GM21360 (cell line): ENCODE measurements around the gene BICD1.

ENCODE experiments used
- ATAC-seq: cut with Tn5 transposase; IDR thresholded peaks from one replicate; pipeline ENCODE4 v1.9.1; 2021; ENCODE audit warnings: mild to moderate bottlenecking, moderate library complexity; ENCODE audit not compliant: unreplicated experiment

The BICD1 gene

DNA sequence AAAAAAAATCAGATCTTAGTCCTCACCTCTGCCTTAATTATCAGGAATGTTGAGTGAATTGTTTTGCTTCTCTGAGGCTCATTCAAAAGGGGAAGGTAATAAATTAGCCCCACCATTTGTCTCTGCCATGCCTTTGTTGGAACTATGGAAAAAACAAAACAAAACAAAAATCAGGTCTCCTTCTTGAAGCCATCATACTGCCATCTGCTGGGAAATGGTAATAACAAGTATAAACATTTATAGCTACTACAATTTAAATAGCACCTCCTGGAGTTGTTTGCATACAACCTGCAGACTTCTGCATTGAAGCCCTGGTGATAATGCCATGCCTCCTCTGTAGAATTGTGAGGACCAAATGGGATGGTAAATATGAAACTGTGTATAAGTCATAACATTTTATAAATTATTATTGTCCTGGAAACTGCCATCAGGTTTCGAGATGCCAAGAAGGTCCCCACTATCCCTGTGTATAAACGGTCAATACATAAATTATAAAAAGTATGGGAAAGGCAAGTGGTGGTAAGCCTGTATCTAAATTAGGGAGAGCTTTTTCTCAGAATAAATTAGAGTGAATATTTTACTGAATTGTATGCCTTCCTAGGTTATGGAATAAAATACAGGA, 205.5 kb downstream of the BICD1 start:
- no peak for ATAC-seq

DNA sequence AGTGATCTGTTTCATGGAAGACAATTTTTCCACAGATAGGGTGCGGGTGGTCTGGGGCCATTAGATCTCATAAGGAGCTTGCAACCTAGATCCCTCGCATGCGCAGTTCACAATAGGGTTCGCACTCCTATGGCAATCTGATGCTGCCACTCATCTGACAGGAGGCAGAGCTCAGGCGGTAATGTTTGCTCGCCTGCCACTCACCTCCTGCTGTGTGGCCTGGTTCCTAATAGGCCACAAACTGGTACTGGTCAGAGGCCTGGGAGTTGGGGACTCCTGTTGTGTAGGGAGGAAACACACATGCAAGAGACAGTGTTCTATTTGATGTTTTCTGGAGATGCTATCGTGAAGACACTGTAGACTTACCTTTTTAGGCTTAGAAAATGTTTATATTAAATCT, 215.7 kb downstream of the BICD1 start:
- no peak for ATAC-seq

DNA sequence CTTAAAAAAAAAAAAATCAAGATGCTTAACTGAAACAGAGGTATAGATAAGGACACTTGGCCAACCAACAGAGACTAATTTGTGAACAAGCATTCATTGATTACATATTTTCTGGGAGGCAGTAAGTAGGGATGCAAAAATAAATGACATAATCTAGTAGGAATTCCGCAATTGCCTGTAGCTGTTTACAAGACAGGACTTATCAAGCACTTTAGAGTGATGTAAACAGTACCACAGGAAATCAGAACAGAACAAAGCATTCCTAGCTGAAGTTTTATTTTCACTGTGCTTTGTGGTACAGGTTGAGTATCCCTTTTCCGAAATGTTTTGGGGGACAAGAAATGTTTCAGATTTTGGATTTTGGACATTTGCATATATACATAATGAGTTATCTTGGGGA, 224.5 kb downstream of the BICD1 start:
- ATAC-seq = no peak

DNA sequence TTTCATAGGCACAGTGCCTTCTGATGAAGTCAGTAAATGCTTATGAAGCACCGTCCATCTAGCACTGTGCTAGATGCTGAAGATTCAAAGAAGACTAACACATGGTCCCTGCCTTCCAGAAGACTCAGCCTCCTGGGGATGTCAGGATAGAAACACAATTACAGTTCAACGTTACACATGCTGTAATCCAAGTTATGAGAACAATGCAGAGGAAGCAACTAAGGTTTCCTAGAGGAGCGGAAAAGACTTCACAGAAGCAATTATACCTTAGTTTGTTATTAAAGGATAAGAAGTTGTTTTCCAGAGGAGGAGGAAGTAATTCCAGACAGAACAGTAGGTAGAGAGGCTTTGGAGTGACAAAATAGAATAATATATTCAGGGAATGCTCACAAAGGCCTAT, 225.8 kb downstream of the BICD1 start:
- no peak for ATAC-seq

DNA sequence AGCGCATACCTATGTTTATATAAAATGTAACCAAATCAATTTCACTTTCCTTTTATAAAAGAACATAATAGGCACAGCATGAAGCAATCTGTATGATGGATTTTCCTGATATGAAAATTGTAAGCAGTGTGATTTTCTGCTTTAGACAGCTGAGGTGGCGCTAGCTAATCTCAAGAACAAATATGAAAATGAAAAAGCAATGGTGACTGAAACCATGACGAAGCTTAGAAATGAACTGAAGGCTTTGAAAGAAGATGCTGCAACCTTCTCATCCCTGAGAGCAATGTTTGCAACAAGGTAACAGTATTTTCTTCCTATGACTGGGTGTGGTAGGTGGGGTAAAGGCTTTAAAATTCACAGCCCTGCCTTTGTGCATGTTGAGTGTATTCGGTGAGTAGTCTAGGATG, 227.7 kb downstream of the BICD1 start:
- no peak for ATAC-seq

DNA sequence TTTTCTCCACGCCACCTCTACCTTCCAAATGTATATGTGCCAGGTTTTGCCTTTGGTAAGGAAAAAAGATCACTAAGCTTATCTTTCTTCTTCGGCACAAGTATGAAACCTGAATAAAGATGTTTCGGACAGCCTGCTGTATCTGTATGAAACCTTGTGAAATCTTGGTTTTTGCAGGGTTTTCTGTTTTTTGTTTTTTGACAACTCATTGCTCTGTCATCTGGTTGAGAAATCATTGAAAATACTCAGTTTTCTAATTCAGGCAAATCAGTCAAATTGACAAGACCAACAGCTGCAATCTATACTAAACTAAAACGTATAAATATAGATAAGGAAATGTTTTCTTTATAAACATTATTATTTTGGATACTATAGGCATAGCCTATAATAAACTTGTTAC, 229.6 kb downstream of the BICD1 start:
- ATAC-seq = no peak

DNA sequence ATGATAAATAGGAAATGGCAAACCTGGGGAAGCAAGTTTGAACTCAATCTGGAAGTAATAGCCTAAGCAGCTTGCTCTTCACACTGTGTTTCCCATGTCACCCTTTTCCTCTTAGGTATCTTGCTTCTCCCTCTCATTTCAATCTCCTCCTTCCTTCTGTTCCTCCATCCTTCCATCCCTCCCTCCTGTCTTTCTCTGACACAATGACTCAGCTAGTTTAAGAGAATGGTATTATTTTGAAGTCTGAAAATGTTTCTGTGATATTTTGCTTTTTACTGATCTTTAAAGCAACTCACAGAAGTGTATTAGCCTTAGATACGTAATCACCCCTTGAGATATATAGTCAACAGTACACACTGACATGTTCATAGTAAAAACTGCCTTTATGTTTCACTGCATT, 236.8 kb downstream of the BICD1 start:
- no peak for ATAC-seq

DNA sequence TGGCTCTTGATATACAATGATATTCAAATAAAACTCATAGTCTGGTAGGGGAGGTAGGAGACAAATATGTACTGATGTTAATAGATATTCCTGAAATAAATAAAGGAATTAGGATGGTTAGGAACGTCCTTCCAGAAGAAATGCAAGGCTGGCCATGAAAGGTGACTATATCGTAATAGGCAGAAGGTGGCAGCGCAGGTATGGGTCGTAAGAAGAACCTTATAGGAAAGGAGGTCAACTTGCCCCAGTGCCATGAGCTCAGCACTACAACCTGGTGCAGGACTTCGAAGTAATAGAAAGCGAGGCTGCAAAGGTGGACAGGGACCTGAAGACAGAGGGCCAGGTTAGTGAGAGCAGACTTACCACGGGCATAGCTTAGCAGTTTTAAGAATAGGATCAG, 237.4 kb downstream of the BICD1 start:
- ATAC-seq = no peak

DNA sequence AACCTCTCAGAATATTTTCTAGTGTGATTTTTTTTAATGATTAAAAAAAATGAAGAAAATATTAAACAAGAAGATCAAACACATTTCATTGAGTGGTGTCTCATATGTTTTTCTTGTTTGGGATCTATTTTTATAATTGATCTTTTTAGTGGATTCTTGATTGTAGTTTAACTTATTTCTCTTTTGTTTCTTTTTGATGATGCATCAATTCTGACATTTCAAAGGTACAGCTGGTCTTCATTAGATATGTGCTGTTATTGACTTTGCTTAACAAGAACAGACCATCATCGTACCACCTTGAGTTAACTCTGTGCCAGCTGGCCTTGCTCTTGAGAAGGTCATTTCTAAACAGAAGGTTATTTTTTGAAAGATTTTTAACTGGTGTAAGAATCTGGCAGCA, 246.9 kb downstream of the BICD1 start:
- ATAC-seq = no peak

DNA sequence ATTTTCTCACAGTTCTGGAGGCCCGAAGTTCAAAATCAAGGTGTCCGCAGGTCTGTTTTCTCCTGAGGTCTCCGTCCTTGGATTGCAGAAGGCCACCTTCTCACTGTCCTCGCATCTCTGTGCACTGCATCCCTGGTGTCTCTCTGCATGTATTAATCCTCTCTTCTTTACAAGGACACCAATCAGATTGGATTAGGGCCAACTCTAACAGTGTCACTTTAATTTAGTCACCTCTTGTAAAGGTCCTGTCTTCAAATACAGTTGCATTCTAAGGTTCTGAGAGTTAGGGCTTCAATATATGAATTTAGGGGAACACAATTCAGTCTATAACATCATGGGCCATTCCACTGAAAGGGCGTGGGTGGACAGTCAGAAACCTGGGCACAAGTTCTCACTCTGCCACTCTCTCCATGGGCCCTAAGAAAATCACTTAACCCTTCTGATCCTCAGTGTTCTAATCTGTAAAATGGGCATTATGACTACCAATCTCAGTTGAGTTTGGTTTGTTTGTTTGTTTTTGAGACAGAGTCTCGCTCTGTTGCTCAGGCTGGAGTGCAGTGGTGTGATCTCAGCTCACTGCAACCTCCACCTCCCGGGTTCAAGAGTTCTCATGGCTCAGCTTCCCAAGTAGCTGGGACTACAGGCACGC, 251.1 kb downstream of the BICD1 start:
- ATAC-seq = no peak

DNA sequence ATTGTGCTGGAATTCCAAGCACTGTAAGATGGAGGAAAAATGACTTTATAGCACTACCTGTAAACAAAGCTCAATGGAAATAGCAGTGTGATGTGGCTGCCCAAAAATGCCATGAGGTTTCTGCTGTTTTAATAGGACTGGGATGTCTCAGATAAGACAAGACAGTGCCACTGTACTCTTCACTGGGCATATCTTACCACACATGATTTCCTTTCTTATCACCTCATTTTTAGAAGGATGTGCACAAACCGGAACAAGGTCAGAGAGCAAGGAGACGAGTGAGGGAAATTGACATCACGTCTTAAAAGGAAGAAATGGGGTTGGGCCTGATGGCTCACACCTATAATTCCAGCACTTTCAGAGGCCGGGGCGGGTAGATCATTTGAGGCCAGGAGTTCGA, 254.3 kb downstream of the BICD1 start:
- no peak for ATAC-seq

DNA sequence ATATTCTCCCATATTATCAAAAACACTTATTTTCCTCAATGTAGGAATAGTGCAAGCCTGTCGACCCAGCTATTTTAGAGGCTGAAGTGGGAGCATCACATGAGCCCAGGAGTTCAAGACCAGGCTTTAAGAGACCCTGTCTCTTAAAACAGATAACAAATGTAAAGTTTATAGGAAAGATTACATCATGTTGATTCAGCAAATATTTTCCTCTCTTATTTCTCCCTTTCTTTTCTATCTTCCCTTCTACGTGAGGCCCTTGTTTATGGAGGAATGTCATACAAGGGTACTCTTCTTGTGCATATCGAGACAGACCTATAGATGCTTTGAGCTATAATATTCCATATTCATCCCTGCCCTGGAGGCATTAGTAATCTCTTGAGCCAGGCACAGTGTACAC, 256.2 kb downstream of the BICD1 start:
- ATAC-seq = no peak

DNA sequence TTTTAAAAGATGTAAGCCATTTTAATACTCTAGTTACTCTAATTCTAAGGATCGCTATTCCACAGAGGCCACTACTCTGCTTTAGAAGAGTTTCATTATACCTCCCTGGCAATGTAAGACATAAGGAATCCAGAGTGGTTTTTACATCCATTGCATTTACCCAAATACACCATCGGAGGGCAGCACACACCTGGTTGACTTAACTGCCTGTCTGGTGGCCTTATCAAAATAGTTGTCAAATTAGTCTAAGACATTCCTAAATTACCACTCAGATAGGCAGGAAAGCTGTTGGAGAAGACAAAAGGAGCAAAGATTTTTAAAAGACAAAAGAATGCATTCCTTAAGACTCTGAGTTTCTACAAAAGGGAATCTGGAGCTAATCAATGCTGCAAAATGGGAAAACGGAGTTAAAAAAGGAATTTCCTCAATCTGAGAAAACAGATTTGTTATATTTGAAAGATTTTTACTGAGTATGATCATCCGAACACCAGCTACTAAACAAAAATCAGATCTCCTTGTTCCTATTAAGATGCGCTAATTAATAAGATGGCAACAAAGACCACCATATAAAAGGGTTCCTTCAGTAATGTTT, 258.9 kb downstream of the BICD1 start:
- no peak for ATAC-seq

DNA sequence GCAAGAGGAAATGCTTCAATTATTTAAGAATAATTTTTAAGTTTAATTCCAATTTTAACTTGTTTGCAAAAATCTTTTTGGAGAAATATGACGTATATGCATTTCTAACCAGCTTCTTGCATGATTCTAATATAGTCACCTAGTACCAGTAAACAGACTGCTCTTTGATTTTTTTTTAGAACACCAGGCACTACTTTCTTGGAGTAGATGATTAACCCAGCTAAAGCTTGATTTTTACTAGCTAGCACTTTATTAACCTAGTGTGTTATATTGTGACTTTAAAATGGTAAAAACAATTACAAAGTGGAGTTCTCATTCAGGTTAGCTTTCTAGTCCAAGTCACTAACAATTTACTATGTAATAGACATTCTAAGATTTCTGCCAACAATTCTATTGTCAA, 260.1 kb downstream of the BICD1 start:
- ATAC-seq = no peak

DNA sequence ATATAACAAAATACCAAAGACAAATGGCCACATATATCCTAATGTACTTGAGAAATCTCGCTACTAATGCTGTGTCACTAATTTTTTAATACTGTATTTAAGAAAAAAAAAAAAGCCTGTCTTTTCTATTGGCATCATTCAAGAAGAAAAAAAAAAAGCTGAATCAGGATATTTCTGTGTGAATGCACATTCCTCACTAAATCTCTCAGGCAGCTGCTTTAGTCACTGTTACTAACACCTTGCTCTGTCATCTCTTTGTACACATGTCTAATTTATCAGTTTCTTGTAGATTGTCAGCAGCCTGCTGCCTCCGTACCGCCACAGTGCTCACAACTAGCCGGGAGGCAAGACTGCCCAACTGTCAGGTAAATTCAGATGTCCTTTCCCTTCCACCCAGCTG, 260.7 kb downstream of the BICD1 start:
- no peak for ATAC-seq

DNA sequence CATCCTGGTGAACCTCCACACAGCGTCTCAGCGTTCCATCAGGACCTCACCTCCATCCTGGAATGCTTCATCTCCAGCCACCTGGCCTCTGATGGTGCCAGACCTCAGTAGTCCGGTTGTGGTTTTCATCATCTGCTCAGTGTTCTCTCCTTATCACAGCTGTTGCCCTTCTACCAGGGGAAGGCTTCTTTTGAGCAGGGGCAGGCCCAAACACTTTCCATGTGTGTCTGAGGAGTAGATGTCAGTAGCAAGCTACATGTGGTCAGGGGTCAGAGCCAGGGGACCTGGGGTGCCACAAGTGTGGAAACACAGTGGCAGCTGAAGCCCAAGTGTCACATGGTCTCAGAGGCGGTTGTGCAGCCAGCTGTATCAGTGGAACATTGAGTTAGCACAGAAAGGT, 262.6 kb downstream of the BICD1 start:
- ATAC-seq = no peak

DNA sequence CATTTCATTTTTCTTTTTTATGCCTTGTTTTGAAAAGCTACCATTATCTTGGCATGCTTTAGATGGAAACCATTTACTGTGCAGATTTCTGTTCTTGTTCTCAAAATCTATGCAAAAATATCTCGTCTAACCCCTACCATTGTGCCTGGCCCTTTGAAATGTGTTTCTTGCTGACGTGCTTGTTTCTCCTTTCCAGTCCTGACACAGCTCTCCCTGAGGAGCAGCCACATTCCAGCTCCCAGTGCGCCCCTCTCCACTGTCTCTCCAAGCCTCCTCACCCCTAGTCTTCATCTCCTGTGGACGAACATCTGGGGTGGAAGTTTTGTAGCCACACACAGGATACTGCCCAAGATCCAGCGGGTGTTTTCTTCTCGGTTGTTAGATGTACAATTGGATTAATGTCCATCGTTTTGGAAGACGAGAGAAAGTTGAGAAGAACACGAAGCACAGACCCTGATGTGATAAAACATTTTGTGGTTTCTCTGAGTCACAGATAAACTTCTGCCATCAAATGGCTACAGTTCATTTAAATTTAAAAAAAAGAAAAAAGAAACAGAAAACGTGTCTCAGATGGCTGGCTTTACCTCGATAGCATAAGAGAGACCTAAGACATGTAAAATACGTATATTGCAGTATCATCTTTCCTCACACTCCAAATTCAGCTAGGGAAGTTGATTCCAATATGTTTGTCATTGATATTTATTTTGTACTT, 270.9 kb downstream of the BICD1 start:
- ATAC-seq = no peak

DNA sequence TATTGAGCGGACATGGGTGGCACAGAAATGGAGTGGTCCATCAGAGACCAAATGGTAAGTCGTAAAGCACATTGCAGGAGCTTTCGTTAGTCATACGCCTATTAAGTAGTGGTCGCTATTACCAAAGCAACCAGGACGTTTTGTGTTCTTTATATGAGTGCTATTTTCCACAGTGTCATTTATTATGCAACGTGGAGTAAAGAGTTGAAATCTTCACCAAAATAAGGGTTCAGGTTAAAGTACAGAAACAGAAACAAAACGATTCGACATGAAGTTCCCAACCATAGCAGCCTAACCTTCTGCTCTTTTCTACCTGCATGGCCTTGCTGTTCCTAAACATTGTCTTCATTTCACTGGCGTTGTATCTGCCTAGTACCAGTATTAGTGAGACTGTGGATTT, 272.6 kb downstream of the BICD1 start:
- ATAC-seq = no peak

DNA sequence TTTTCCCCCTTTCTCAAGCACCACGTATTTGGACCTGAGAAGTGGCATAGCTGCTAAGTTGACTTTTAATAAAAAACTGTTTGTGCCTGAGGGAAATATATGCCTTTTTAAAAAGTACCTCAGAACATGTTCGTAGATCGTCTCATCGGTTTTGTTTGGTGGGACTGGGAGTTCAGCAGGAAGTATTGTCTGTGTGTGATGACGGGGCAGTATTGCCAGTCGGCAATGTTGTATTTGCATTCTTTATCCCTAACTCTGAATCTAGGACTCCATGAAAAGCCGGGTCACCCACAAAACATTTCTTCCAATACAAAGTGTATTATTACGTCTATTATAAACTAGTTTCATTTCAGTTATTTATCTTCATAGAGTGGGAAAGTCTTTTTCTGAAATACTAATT, 273.0 kb downstream of the BICD1 start:
- no peak for ATAC-seq

DNA sequence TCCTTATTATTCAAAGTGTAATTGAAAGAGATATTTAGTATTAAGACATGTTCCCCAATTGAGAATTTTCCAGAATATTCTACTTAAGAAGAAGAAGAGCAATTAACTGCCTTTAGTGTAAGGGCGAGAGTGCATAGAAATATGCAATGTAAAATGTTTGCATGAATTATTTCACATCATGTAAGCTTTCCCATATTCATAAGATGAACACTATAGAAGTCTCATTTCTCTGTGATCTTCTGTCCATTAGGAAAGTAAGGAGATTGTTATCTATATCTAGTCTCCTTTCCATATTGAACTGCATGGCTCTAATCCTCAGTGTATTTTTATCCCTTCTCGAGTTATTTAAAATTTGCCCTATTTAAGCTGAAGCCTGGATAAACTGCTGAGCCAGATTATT, 275.6 kb downstream of the BICD1 start:
- no peak for ATAC-seq

DNA sequence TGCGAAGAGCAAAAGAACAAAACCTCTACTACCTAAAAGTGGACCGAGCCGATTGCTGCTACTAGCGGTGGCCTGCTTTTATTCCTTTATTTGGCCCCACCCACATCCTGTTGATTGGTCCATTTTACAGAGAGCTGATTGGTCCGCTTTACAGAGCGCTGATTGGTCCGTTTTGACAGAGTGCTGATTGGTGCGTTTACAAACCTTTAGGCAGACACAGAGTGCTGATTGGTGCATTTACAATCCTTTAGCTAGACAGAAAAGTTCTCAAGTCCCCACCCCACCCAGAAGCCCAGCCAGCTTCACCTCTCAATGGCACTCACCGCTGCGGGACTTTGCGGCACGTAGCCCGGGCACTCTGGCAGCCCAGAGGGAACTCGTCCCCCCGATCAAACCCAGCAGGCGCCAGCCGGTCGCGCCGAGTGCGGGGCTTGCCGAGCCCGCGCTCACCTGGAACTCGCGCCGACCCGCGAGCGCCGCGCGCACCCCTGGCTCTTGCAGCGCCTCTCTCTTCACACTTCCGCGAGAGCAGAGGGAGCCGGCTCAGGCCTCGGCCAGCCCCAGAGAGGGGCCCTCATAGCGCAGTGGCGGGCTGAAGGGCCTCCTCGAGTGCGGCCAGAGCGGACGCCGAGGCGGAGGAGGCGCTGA, 284.0 kb downstream of the BICD1 start:
- ATAC-seq = no peak

DNA sequence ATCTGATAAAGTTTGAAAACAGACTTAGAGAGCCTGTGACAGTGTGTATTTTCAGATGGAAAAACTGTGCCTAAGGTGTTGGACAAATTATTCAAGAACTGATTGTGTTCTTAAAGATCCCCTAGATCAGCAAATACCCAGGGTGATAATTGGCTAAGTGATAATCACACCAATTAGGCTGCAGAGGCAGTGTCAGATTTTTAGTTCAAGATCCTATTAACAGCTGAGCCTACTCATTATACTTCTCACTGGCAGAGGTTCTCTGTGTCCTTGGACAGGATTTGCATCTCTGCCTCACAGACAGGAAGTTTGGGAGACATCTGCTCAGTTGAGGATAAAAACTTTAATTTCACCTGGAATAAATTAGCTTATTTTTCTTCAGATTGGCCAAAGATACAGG, 288.4 kb downstream of the BICD1 start:
- no peak for ATAC-seq
